ENCODE data around the gene USP17L13. TPM values are rescaled to one million over a fixed set of nuclear protein-coding genes. Genes with fewer than 3 reads are reported as not detected.

USP17L13 gene
- not detected in 2 replicates for total RNA-seq

GRCh38 chr4:9224596-9224995 is at the start of gene USP17L13:
Gene USP17L13, plus strand, starts transcription at chr4:9224896. Its CDS starts 0 bp downstream, at chr4:9224896.

GRCh38 chr4:9210357-9210756 is 14.3 kb upstream of the USP17L13 start, which contains the start of gene USP17L10:
Gene USP17L10, plus strand, starts transcription at chr4:9210657. Its CDS starts 0 bp downstream, at chr4:9210657.

GRCh38 chr4:9215105-9215504 is 9.6 kb upstream of the USP17L13 start, which contains the start of gene USP17L11:
Gene USP17L11, plus strand, starts transcription at chr4:9215405. Its CDS starts 0 bp downstream, at chr4:9215405.

GRCh38 chr4:9219852-9220251 is 4.8 kb upstream of the USP17L13 start, which contains the start of gene USP17L12:
Gene USP17L12, plus strand, starts transcription at chr4:9220152. Its CDS starts 0 bp downstream, at chr4:9220152.

GRCh38 chr4:9234085-9234484 is 9.4 kb downstream of the USP17L13 start, which contains the start of gene USP17L15:
Gene USP17L15, plus strand, starts transcription at chr4:9234385. Its CDS starts 0 bp downstream, at chr4:9234385.

GRCh38 chr4:9243579-9243978 is 18.9 kb downstream of the USP17L13 start, which contains the start of gene USP17L17:
Gene USP17L17, plus strand, starts transcription at chr4:9243879. Its CDS starts 0 bp downstream, at chr4:9243879.

GRCh38 chr4:9247953-9248680 is 23.4 kb downstream of the USP17L13 start, which contains the start of gene USP17L18:
Gene USP17L18, plus strand, starts transcription at chr4:9248630. Its CDS starts 0 bp downstream, at chr4:9248630.

GRCh38 chr4:9253078-9253477 is 28.4 kb downstream of the USP17L13 start, which contains the start of gene USP17L19:
Gene USP17L19, plus strand, starts transcription at chr4:9253378. Its CDS starts 0 bp downstream, at chr4:9253378.

GRCh38 chr4:9257824-9258223 is 33.1 kb downstream of the USP17L13 start, which contains the start of gene USP17L20:
Gene USP17L20, plus strand, starts transcription at chr4:9258124. Its CDS starts 0 bp downstream, at chr4:9258124.

GRCh38 chr4:9262572-9262971 is 37.9 kb downstream of the USP17L13 start, which contains the start of gene USP17L21:
Gene USP17L21, plus strand, starts transcription at chr4:9262872. Its CDS starts 0 bp downstream, at chr4:9262872.

GRCh38 chr4:9267319-9267718 is 42.6 kb downstream of the USP17L13 start, which contains the start of gene USP17L22:
Gene USP17L22, plus strand, starts transcription at chr4:9267619. Its CDS starts 0 bp downstream, at chr4:9267619.

Other genes starting within 250 kb of the USP17L13 start
- not detected in 2 replicates for gene FAM90A26, start 54.5 kb upstream of the USP17L13 start, total RNA-seq
- not detected in 2 replicates for gene USP17L10, start 14.2 kb upstream of the USP17L13 start, total RNA-seq
- gene USP17L11, start 9.5 kb upstream of the USP17L13 start, total RNA-seq = not detected in 2 replicates
- gene USP17L12, start 4.7 kb upstream of the USP17L13 start, total RNA-seq = not detected in 2 replicates
- gene USP17L15, start 9.5 kb downstream of the USP17L13 start, total RNA-seq = not detected in 2 replicates
- not detected in 2 replicates for gene USP17L17, start 19.0 kb downstream of the USP17L13 start, total RNA-seq
- not detected in 2 replicates for gene USP17L18, start 23.7 kb downstream of the USP17L13 start, total RNA-seq
- not detected in 2 replicates for gene USP17L19, start 28.5 kb downstream of the USP17L13 start, total RNA-seq
- not detected in 2 replicates for gene USP17L20, start 33.2 kb downstream of the USP17L13 start, total RNA-seq
- not detected in 2 replicates for gene USP17L21, start 38.0 kb downstream of the USP17L13 start, total RNA-seq
- not detected in 2 replicates for gene USP17L22, start 42.7 kb downstream of the USP17L13 start, total RNA-seq
- not detected in 2 replicates for gene USP17L24, start 100.3 kb downstream of the USP17L13 start, total RNA-seq
- gene USP17L25, start 105.0 kb downstream of the USP17L13 start, total RNA-seq = not detected in 2 replicates
- not detected in 2 replicates for gene USP17L26, start 109.8 kb downstream of the USP17L13 start, total RNA-seq
- not detected in 2 replicates for gene USP17L5, start 114.5 kb downstream of the USP17L13 start, total RNA-seq
- not detected in 2 replicates for gene USP17L27, start 119.3 kb downstream of the USP17L13 start, total RNA-seq
- not detected in 2 replicates for gene USP17L28, start 124.0 kb downstream of the USP17L13 start, total RNA-seq
- gene USP17L29, start 128.7 kb downstream of the USP17L13 start, total RNA-seq = not detected in 2 replicates
- gene USP17L30, start 138.2 kb downstream of the USP17L13 start, total RNA-seq = not detected in 2 replicates
- gene DEFB131A, start 219.5 kb downstream of the USP17L13 start, total RNA-seq = not detected in 2 replicates